Neuronal stem cell (in vitro differentiated cells): Measurements from ENCODE around the gene GJA3.

ENCODE experiments used
- DNase-seq: peaks from one replicate; pipeline ENCODE4 v3.0.0-alpha.2; 2013; ENCODE audit warnings: low spot score
- H2AFZ ChIP-seq: one replicate; pipeline ENCODE4 v1.6.1; 2013; ENCODE audit warnings: mild to moderate bottlenecking, low read length, inconsistent platforms
- H2AK5ac ChIP-seq: 2 replicates; pipeline ENCODE4 v1.6.1; 2013; ENCODE audit warnings: low read depth, mild to moderate bottlenecking, inconsistent platforms, low read length, moderate library complexity, mixed read lengths
- H2BK120ac ChIP-seq: 2 replicates; pipeline ENCODE4 v1.6.1; 2013; ENCODE audit warnings: low read depth, mild to moderate bottlenecking, inconsistent platforms, low read length, moderate library complexity, mixed read lengths
- H2BK12ac ChIP-seq: one replicate; pipeline ENCODE4 v1.6.1; 2013; ENCODE audit warnings: low read length, inconsistent platforms
- H2BK15ac ChIP-seq: 2 replicates; pipeline ENCODE4 v1.6.1; 2013; ENCODE audit warnings: mild to moderate bottlenecking, low read length, inconsistent platforms, mixed read lengths
- H2BK5ac ChIP-seq: one replicate; pipeline ENCODE4 v1.6.1; 2013; ENCODE audit warnings: inconsistent platforms, mild to moderate bottlenecking, low read length, moderate library complexity
- H3K14ac ChIP-seq: one replicate; pipeline ENCODE4 v1.6.1; 2013; ENCODE audit warnings: low read length, inconsistent platforms
- H3K18ac ChIP-seq: 2 replicates; pipeline ENCODE4 v1.6.1; 2013; ENCODE audit warnings: low read length, inconsistent platforms
- H3K23ac ChIP-seq: 2 replicates; pipeline ENCODE4 v1.6.1; 2013; ENCODE audit warnings: low read depth, mild to moderate bottlenecking, mixed read lengths, low read length, inconsistent platforms; ENCODE audit not compliant: poor library complexity
- H3K27ac ChIP-seq: replicated peaks from 3 replicates; pipeline ENCODE4 v1.5.1; 2013; ENCODE audit warnings: low read length, inconsistent platforms
- H3K27me3 ChIP-seq, 3 experiments: 2 replicates each; pipeline ENCODE4 v1.6.1; 2013; ENCODE audit warnings: low read length in 3 of 3, mild to moderate bottlenecking in 2 of 3, inconsistent platforms in 1 of 3, low read depth in 1 of 3, mixed read lengths in 1 of 3, moderate library complexity in 1 of 3; ENCODE audit not compliant: control insufficient read depth in 3 of 3, insufficient read depth in 3 of 3
- H3K36me3 ChIP-seq, 2 donors: replicated peaks in 1 of 2; 2 replicates each; pipeline ENCODE4 v1.6.1; 2013; ENCODE audit warnings: low read length in 2 of 2; ENCODE audit not compliant: control insufficient read depth in 2 of 2, insufficient read depth in 2 of 2
- H3K4ac ChIP-seq: 2 replicates; pipeline ENCODE4 v1.6.1; 2013; ENCODE audit warnings: inconsistent platforms, mild to moderate bottlenecking, low read length, moderate library complexity
- H3K4me1 ChIP-seq, 2 donors: 1 replicate in 1 of 2; 2 replicates in 1 of 2; pipeline ENCODE4 v1.6.1; 2013; ENCODE audit warnings: low read length in 2 of 2, low read depth in 1 of 2; ENCODE audit not compliant: control insufficient read depth in 2 of 2, insufficient read depth in 1 of 2
- H3K4me2 ChIP-seq: one replicate; pipeline ENCODE4 v1.6.1; 2013; ENCODE audit warnings: mild to moderate bottlenecking, low read length, inconsistent platforms; ENCODE audit not compliant: insufficient read depth, poor library complexity, severe bottlenecking
- H3K4me3 ChIP-seq, 2 donors: 2 replicates each; pipeline ENCODE4 v1.5.1; 2013; ENCODE audit warnings: low read length in 2 of 2, mild to moderate bottlenecking in 2 of 2, inconsistent platforms in 1 of 2, moderate library complexity in 1 of 2
- H3K79me1 ChIP-seq: one replicate; pipeline ENCODE4 v1.6.1; 2013; ENCODE audit warnings: low read depth, mild to moderate bottlenecking, inconsistent platforms, low read length, moderate library complexity
- H3K9ac ChIP-seq: one replicate; pipeline ENCODE4 v1.6.1; 2013; ENCODE audit warnings: mild to moderate bottlenecking, low read depth, low read length, inconsistent platforms; ENCODE audit not compliant: poor library complexity
- H3K9me3 ChIP-seq, 2 donors: replicated peaks in 1 of 2; 2 replicates each; pipeline versions ENCODE3 to v1.6.1; 2013; ENCODE audit warnings: low read length in 2 of 2, mild to moderate bottlenecking in 2 of 2, inconsistent platforms in 1 of 2, low read depth in 1 of 2, mixed read lengths in 1 of 2, moderate library complexity in 1 of 2; ENCODE audit not compliant: control insufficient read depth in 2 of 2, insufficient read depth in 1 of 2
- H4K8ac ChIP-seq: one replicate; pipeline ENCODE4 v1.6.1; 2013; ENCODE audit warnings: low read depth, mild to moderate bottlenecking, inconsistent platforms, low read length, moderate library complexity
- H4K91ac ChIP-seq: one replicate; pipeline ENCODE4 v1.6.1; 2013; ENCODE audit warnings: low read length, low read depth, mild to moderate bottlenecking, inconsistent platforms; ENCODE audit not compliant: poor library complexity
- WGBS, 2 donors: extraction: QIAGEN DNeasy Blood & Tissue Kit; methylation state at CpG; one replicate each; pipeline ENCODE4 v1.1.7; 2013; ENCODE audit warnings: missing lambda C conversion rate in 2 of 2, mixed read lengths in 1 of 2; ENCODE audit not compliant: insufficient read length in 2 of 2, insufficient replicate concordance in 1 of 2; ENCODE audit errors: extremely low coverage in 2 of 2; 5-methylcytosine and 5-hydroxymethylcytosine counted together

Gene GJA3

GRCh38 chr13:20171364-20171763 is 10.5 kb upstream of the GJA3 start:
- Histone ChIP-seq H3K36me3 (no peaks in the 10 kb centered on the region), H2BK120ac (no peak overlapping the region), H3K14ac (no peak overlapping the region), H3K27me3 (peaks cover 0 to 69% (median 0%) of the 10 kb centered on the region in 3 experiments), H3K9ac (no peak overlapping the region), H2BK12ac (no peak overlapping the region), H3K27ac (no peak overlapping the region), H3K23ac (no peak overlapping the region), H3K79me1 (no peaks in the 10 kb centered on the region), H2AK5ac (no peak overlapping the region), H2BK15ac (no peak overlapping the region), H4K8ac (no peak overlapping the region), H3K18ac (no peak overlapping the region), H3K4me2 (no peak overlapping the region), H3K9me3 (no peaks in the 10 kb centered on the region), H2AFZ (no peak overlapping the region), H3K4me3 (no peak overlapping the region), H2BK5ac (no peak overlapping the region), H4K91ac (no peak overlapping the region), H3K4me1 (peaks cover 8 to 9% of the 10 kb centered on the region in 2 donors), H3K4ac (no peak overlapping the region)
- WGBS, 2 donors = no CpG with 5 or more reads among the region's 1 CpG
- DNase-seq = no peak

GRCh38 chr13:20170921-20171320 is 10.1 kb upstream of the GJA3 start:
- Histone ChIP-seq H2BK12ac (no peak overlapping the region), H3K4ac (no peak overlapping the region), H3K9me3 (no peaks in the 10 kb centered on the region), H2BK15ac (no peak overlapping the region), H3K23ac (no peak overlapping the region), H3K18ac (no peak overlapping the region), H3K27me3 (peaks cover 0 to 68% (median 0%) of the 10 kb centered on the region in 3 experiments), H2AK5ac (no peak overlapping the region), H3K4me1 (peaks cover 8 to 9% of the 10 kb centered on the region in 2 donors), H3K9ac (no peak overlapping the region), H4K91ac (no peak overlapping the region), H3K4me2 (no peak overlapping the region), H3K4me3 (no peak overlapping the region), H4K8ac (no peak overlapping the region), H3K36me3 (no peaks in the 10 kb centered on the region), H2BK5ac (no peak overlapping the region), H3K14ac (no peak overlapping the region), H3K27ac (no peak overlapping the region), H2AFZ (no peak overlapping the region), H2BK120ac (no peak overlapping the region), H3K79me1 (no peaks in the 10 kb centered on the region)
- WGBS, 2 donors = no CpG with 5 or more reads among the region's 5 CpGs
- no peak for DNase-seq

- Histone ChIP-seq H2AK5ac (no peak overlapping the region), H2BK120ac (no peak overlapping the region), H2BK5ac (no peak overlapping the region), H3K79me1 (no peaks in the 10 kb centered on the region), H2BK12ac (no peak overlapping the region), H4K91ac (no peak overlapping the region), H3K4me2 (no peak overlapping the region), H3K4me1 (no peaks in the 10 kb centered on the region), H3K27ac (no peak overlapping the region), H3K36me3 (no peaks in the 10 kb centered on the region), H3K27me3 (peaks cover 0 to 58% (median 0%) of the 10 kb centered on the region in 3 experiments), H4K8ac (no peak overlapping the region), H3K4ac (no peak overlapping the region), H2BK15ac (no peak overlapping the region), H3K18ac (no peak overlapping the region), H3K23ac (no peak overlapping the region), H3K9me3 (no peaks in the 10 kb centered on the region), H3K14ac (no peak overlapping the region), H3K9ac (no peak overlapping the region), H3K4me3 (no peak overlapping the region), H2AFZ (no peak overlapping the region)
- no peak for DNase-seq
- WGBS, 2 donors = no CpG with 5 or more reads among the region's 7 CpGs
These were observed 7.5 kb upstream of the GJA3 start for GRCh38 chr13:20168396-20168795.

- Histone ChIP-seq H3K4me2 (no peak overlapping the region), H3K27ac (no peak overlapping the region), H3K4ac (no peak overlapping the region), H2BK5ac (no peak overlapping the region), H2BK12ac (no peak overlapping the region), H3K18ac (no peak overlapping the region), H3K9me3 (no peaks in the 10 kb centered on the region), H2AK5ac (no peak overlapping the region), H4K91ac (no peak overlapping the region), H3K23ac (no peak overlapping the region), H2BK120ac (no peak overlapping the region), H3K36me3 (no peaks in the 10 kb centered on the region), H3K27me3 (peaks cover 4 to 68% (median 19%) of the 10 kb centered on the region in 3 experiments), H3K4me1 (no peaks in the 10 kb centered on the region), H2AFZ (no peak overlapping the region), H3K14ac (no peak overlapping the region), H4K8ac (no peak overlapping the region), H3K79me1 (no peaks in the 10 kb centered on the region), H3K4me3 (no peak overlapping the region), H2BK15ac (no peak overlapping the region), H3K9ac (no peak overlapping the region)
- WGBS, 2 donors = no CpG with 5 or more reads among the region's 11 CpGs
- DNase-seq = no peak
These were observed 4.8 kb upstream of the GJA3 start for GRCh38 chr13:20165417-20166257.
